Liver (tissue), 9 donors: ENCODE results near the gene TMEM205. TPM values are rescaled to one million over a fixed set of nuclear protein-coding genes. Genes with fewer than 3 reads are reported as not detected.

Experiments
- DNase-seq: peaks from one replicate; pipeline ENCODE4 v3.0.0-alpha.2; 2017; ENCODE audit warnings: low spot score
- H3K27ac ChIP-seq, 2 donors: one replicate each; pipeline ENCODE4 v1.7.0; 2013; ENCODE audit warnings: inconsistent platforms in 2 of 2, low read length in 2 of 2, control low read depth in 1 of 2, low read depth in 1 of 2, mild to moderate bottlenecking in 1 of 2
- H3K27me3 ChIP-seq, 4 donors: one replicate each; pipeline versions ENCODE4 v1.6.1 to v1.7.0; 2013; ENCODE audit warnings: low read length in 3 of 4, inconsistent platforms in 1 of 4, mild to moderate bottlenecking in 1 of 4, moderate library complexity in 1 of 4; ENCODE audit not compliant: control insufficient read depth in 4 of 4, insufficient read depth in 4 of 4
- H3K36me3 ChIP-seq, 4 donors: one replicate each; pipeline versions ENCODE4 v1.6.1 to v1.7.0; 2013; ENCODE audit warnings: low read length in 3 of 4, mild to moderate bottlenecking in 3 of 4, low read depth in 1 of 4, moderate library complexity in 1 of 4; ENCODE audit not compliant: control insufficient read depth in 4 of 4, insufficient read depth in 3 of 4
- H3K4me1 ChIP-seq, 4 donors: one replicate each; pipeline versions ENCODE4 v1.6.1 to v1.7.0; 2013; ENCODE audit warnings: low read length in 3 of 4, mild to moderate bottlenecking in 3 of 4, moderate library complexity in 1 of 4; ENCODE audit not compliant: control insufficient read depth in 4 of 4, insufficient read depth in 4 of 4
- H3K4me3 ChIP-seq, 3 donors: one replicate each; pipeline versions ENCODE4 v1.6.1 to v1.7.0; 2013; ENCODE audit warnings: low read length in 3 of 3, control low read depth in 1 of 3, low read depth in 1 of 3, mild to moderate bottlenecking in 1 of 3
- H3K9ac ChIP-seq, 2 donors: one replicate each; pipeline ENCODE4 v1.7.0; 2013; ENCODE audit warnings: low read length in 2 of 2, mild to moderate bottlenecking in 2 of 2, moderate library complexity in 2 of 2, control low read depth in 1 of 2, low read depth in 1 of 2
- H3K9me3 ChIP-seq, 4 donors: one replicate each; pipeline versions ENCODE4 v1.6.1 to v1.7.0; 2013; ENCODE audit warnings: low read length in 3 of 4; ENCODE audit not compliant: control insufficient read depth in 4 of 4
- ATF3 ChIP-seq: IDR thresholded peaks from 2 replicates; pipeline ENCODE4 v1.6.1; 2016; ENCODE audit warnings: antibody characterized with exemption
- EGR1 ChIP-seq, 2 donors: IDR thresholded peaks; 2 replicates each; pipeline ENCODE4 v1.6.1; 2016 to 2018; ENCODE audit warnings: antibody characterized with exemption in 2 of 2, low read depth in 2 of 2
- FOXA1 ChIP-seq: IDR thresholded peaks from 2 replicates; pipeline ENCODE4 v1.6.1; 2016; ENCODE audit warnings: antibody characterized with exemption
- FOXA2 ChIP-seq: IDR thresholded peaks from 2 replicates; pipeline ENCODE4 v1.6.1; 2016; ENCODE audit warnings: antibody characterized with exemption
- GABPA ChIP-seq, 2 donors: IDR thresholded peaks in 1 of 2; conservative IDR thresholded peaks in 1 of 2; 2 replicates each; pipeline ENCODE4 v1.6.1; 2016; ENCODE audit warnings: antibody characterized with exemption in 2 of 2, mild to moderate bottlenecking in 1 of 2, moderate library complexity in 1 of 2
- HNF4A ChIP-seq, 2 donors: conservative IDR thresholded peaks; 2 replicates each; pipeline ENCODE4 v1.6.1; 2016; ENCODE audit warnings: antibody characterized with exemption in 2 of 2, mild to moderate bottlenecking in 2 of 2
- HNF4G ChIP-seq: IDR thresholded peaks from 2 replicates; pipeline ENCODE4 v1.6.1; 2016; ENCODE audit warnings: antibody characterized with exemption
- JUND ChIP-seq, 2 donors: IDR thresholded peaks; 2 replicates each; pipeline ENCODE4 v1.6.1; 2016; ENCODE audit warnings: antibody characterized with exemption in 2 of 2
- NR2F2 ChIP-seq: IDR thresholded peaks from 2 replicates; pipeline ENCODE4 v1.6.1; 2016; ENCODE audit warnings: antibody characterized with exemption
- RAD21 ChIP-seq, 2 donors: IDR thresholded peaks; 2 replicates each; pipeline ENCODE4 v1.6.1; 2016; ENCODE audit warnings: antibody characterized with exemption in 2 of 2, mild to moderate bottlenecking in 2 of 2
- RXRA ChIP-seq, 2 donors: IDR thresholded peaks; 2 replicates each; pipeline ENCODE4 v1.6.1; 2017 to 2018; ENCODE audit warnings: antibody characterized with exemption in 2 of 2, mild to moderate bottlenecking in 1 of 2
- SP1 ChIP-seq: IDR thresholded peaks from 2 replicates; pipeline ENCODE4 v1.6.1; 2018; ENCODE audit warnings: antibody characterized with exemption, mild to moderate bottlenecking
- TAF1 ChIP-seq: conservative IDR thresholded peaks from 2 replicates; pipeline ENCODE4 v1.6.1; 2016; ENCODE audit warnings: antibody characterized with exemption, mild to moderate bottlenecking
- YY1 ChIP-seq: IDR thresholded peaks from 2 replicates; pipeline ENCODE4 v1.6.1; 2016; ENCODE audit warnings: antibody characterized with exemption, mild to moderate bottlenecking
- WGBS: extraction: QIAGEN DNeasy Blood & Tissue Kit; methylation state at CpG from one replicate; pipeline ENCODE4 v1.1.7; 2013; 5-methylcytosine and 5-hydroxymethylcytosine counted together
- polyA plus RNA-seq, 2 donors: library from polyadenylated mRNA; stranded (reverse) in 1 of 2; unstranded in 1 of 2; fragments of 200-250 nt in 1 of 2; fragments of >200 nt in 1 of 2; fragmentation: Nextera tagmentation in 1 of 2; extraction: Ambion mirVana in 1 of 2; gene quantifications; one replicate each; pipeline versions ENCODE4 v1.2.1 to v1.2.3, GENCODE V29; 2013 to 2015
- total RNA-seq, 2 donors: library from RNA; depleted of rRNA; stranded (reverse); fragments of >200 nt; gene quantifications; one replicate each; pipeline ENCODE4 v1.2.3, GENCODE V29; 2014
- TF ChIP-seq, protein P1 (sequence below): IDR thresholded peaks from 2 replicates; pipeline ENCODE4 v1.6.1; 2016; ENCODE audit warnings: antibody characterized with exemption
- TF ChIP-seq, protein P2 (sequence below): IDR thresholded peaks from 2 replicates; pipeline ENCODE4 v1.6.1; 2016; ENCODE audit warnings: antibody characterized with exemption, mild to moderate bottlenecking
- TF ChIP-seq, protein P3 (sequence below): fragments of 150-350 bp; IDR thresholded peaks from 2 replicates; pipeline ENCODE4 v1.5.1; 2017; ENCODE audit warnings: improper control_type of control experiment, low read depth, low read length; ENCODE audit not compliant: missing input control
- donor health status: healthy.
- donor health status: healthy.
- donor health status: healthy.
- donor health status: healthy.
- donor health status: healthy.

The TMEM205 gene
- total and polyA plus RNA-seq, 4 donors: 110 to 410 (median 272) TPM

DNA sequence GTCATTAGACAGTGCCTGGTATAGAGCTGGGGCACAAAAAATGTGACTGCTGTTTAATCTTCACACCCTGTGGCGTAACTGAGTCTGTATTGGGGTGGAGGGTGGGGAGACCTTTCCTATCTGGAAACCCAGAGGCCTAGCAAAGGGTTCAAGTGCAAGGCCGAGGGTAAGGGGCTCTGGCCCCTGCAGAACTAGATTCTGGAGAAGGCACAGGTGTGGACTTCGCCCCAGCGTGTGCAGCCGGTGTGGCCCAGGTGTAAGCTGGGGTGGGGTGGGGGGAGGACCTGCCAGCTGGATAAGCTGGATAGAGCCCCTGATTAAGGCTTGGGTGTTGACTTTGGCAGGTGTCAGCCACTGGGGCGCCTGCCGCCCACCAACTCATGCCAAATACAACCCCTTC lies 7.9 kb downstream of the TMEM205 start:
- peaks cover 4 to 18% (median 9%) of the 10 kb centered on the region in 4 donors for H3K36me3 ChIP-seq
- DNase-seq: no peak
- WGBS: 81% methylated on average over 7 of the region's 7 CpGs
- peak overlapping the region in 1 of 2 donors; percentile 23 for H3K27ac ChIP-seq
- H3K4me1 ChIP-seq: peaks cover 0 to 5% (median 3%) of the 10 kb centered on the region in 4 donors
- no peaks in the 10 kb centered on the region for H3K9me3 ChIP-seq
- no peaks in the 10 kb centered on the region for H3K27me3 ChIP-seq
- peak overlapping the region in 1 of 2 donors; percentile 16 for H3K9ac ChIP-seq
- H3K4me3 ChIP-seq: no peak overlapping the region
- TF ChIP-seq, protein P1, sequence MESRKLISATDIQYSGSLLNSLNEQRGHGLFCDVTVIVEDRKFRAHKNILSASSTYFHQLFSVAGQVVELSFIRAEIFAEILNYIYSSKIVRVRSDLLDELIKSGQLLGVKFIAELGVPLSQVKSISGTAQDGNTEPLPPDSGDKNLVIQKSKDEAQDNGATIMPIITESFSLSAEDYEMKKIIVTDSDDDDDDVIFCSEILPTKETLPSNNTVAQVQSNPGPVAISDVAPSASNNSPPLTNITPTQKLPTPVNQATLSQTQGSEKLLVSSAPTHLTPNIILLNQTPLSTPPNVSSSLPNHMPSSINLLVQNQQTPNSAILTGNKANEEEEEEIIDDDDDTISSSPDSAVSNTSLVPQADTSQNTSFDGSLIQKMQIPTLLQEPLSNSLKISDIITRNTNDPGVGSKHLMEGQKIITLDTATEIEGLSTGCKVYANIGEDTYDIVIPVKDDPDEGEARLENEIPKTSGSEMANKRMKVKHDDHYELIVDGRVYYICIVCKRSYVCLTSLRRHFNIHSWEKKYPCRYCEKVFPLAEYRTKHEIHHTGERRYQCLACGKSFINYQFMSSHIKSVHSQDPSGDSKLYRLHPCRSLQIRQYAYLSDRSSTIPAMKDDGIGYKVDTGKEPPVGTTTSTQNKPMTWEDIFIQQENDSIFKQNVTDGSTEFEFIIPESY: no peak
- TF ChIP-seq GABPA (IDR thresholded peaks at IDR 0.05 in 1 of 2, conservative IDR thresholded peaks at IDR 0.05 in 1 of 2) (no peak), HNF4G (no peak), RAD21 (IDR thresholded peaks at IDR 0.05) (no peak), FOXA1 (no peak), SP1 (no peak), FOXA2 (no peak), ATF3 (no peak), TAF1 (no peak), RXRA (IDR thresholded peaks at IDR 0.05) (no peak), JUND (IDR thresholded peaks at IDR 0.05) (no peak)
- TF ChIP-seq, protein P2, sequence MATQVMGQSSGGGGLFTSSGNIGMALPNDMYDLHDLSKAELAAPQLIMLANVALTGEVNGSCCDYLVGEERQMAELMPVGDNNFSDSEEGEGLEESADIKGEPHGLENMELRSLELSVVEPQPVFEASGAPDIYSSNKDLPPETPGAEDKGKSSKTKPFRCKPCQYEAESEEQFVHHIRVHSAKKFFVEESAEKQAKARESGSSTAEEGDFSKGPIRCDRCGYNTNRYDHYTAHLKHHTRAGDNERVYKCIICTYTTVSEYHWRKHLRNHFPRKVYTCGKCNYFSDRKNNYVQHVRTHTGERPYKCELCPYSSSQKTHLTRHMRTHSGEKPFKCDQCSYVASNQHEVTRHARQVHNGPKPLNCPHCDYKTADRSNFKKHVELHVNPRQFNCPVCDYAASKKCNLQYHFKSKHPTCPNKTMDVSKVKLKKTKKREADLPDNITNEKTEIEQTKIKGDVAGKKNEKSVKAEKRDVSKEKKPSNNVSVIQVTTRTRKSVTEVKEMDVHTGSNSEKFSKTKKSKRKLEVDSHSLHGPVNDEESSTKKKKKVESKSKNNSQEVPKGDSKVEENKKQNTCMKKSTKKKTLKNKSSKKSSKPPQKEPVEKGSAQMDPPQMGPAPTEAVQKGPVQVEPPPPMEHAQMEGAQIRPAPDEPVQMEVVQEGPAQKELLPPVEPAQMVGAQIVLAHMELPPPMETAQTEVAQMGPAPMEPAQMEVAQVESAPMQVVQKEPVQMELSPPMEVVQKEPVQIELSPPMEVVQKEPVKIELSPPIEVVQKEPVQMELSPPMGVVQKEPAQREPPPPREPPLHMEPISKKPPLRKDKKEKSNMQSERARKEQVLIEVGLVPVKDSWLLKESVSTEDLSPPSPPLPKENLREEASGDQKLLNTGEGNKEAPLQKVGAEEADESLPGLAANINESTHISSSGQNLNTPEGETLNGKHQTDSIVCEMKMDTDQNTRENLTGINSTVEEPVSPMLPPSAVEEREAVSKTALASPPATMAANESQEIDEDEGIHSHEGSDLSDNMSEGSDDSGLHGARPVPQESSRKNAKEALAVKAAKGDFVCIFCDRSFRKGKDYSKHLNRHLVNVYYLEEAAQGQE: no peak

GRCh38 chr19:11337080-11337479 lies 9.0 kb downstream of the TMEM205 start:
- no peaks in the 10 kb centered on the region for H3K27me3 ChIP-seq
- no peak overlapping the region for H3K27ac ChIP-seq
- H3K9me3 ChIP-seq: no peaks in the 10 kb centered on the region
- H3K4me1 ChIP-seq: peaks cover 0 to 5% (median 3%) of the 10 kb centered on the region in 4 donors
- no peak overlapping the region for H3K4me3 ChIP-seq
- peaks cover 4 to 13% (median 8%) of the 10 kb centered on the region in 4 donors for H3K36me3 ChIP-seq
- no peak for DNase-seq
- 85% methylated on average over 14 of the region's 14 CpGs for WGBS
- H3K9ac ChIP-seq: peak overlapping the region in 1 of 2 donors; percentile 16
- no peak for TF ChIP-seq HNF4A (conservative IDR thresholded peaks at IDR 0.05)
- no peak for TF ChIP-seq FOXA1
- no peak for TF ChIP-seq NR2F2
- no peak for TF ChIP-seq HNF4G
- no peak for TF ChIP-seq JUND (IDR thresholded peaks at IDR 0.05)
- TF ChIP-seq ATF3: no peak
- no peak for TF ChIP-seq RXRA (IDR thresholded peaks at IDR 0.05)
- no peak for TF ChIP-seq YY1
- no peak for TF ChIP-seq FOXA2
- TF ChIP-seq RAD21 (IDR thresholded peaks at IDR 0.05): no peak
- no peak for TF ChIP-seq TAF1
- TF ChIP-seq, protein P1: no peak
- TF ChIP-seq, protein P2: no peak
- TF ChIP-seq SP1: no peak
- TF ChIP-seq EGR1 (IDR thresholded peaks at IDR 0.05; ENCODE audit: low read depth in 2 of 2): no peak
- TF ChIP-seq, protein P3, sequence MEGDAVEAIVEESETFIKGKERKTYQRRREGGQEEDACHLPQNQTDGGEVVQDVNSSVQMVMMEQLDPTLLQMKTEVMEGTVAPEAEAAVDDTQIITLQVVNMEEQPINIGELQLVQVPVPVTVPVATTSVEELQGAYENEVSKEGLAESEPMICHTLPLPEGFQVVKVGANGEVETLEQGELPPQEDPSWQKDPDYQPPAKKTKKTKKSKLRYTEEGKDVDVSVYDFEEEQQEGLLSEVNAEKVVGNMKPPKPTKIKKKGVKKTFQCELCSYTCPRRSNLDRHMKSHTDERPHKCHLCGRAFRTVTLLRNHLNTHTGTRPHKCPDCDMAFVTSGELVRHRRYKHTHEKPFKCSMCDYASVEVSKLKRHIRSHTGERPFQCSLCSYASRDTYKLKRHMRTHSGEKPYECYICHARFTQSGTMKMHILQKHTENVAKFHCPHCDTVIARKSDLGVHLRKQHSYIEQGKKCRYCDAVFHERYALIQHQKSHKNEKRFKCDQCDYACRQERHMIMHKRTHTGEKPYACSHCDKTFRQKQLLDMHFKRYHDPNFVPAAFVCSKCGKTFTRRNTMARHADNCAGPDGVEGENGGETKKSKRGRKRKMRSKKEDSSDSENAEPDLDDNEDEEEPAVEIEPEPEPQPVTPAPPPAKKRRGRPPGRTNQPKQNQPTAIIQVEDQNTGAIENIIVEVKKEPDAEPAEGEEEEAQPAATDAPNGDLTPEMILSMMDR: no peak
- TF ChIP-seq GABPA (IDR thresholded peaks at IDR 0.05 in 1 of 2, conservative IDR thresholded peaks at IDR 0.05 in 1 of 2): no peak
